HG02840 (cell line): Measurements from ENCODE around the gene PCBP3.
"Not testable (repeated sequence)": the region's sequence is repeated elsewhere in the genome, so short reads cannot be mapped to it uniquely, and the experiment has no call there.

Source experiments
- ATAC-seq: cut with Tn5 transposase; IDR thresholded peaks from one replicate; pipeline ENCODE4 v1.9.1; 2021; ENCODE audit warnings: mild to moderate bottlenecking, moderate library complexity, moderate number of reproducible peaks; ENCODE audit not compliant: unreplicated experiment, low FRiP score

The PCBP3 gene

GRCh38 chr21:45661913-45662622 lies 18.5 kb downstream of the PCBP3 start:
- ATAC-seq: not testable (repeated sequence)

- not testable (repeated sequence) for ATAC-seq
Measured at GRCh38 chr21:45662623-45663245, 19.2 kb downstream of the PCBP3 start.

- ATAC-seq: no peak
Measured at GRCh38 chr21:45669382-45669781, 25.9 kb downstream of the PCBP3 start.

- ATAC-seq: no peak
Measured at GRCh38 chr21:45670731-45671130, 27.2 kb downstream of the PCBP3 start.

GRCh38 chr21:45678790-45679189 lies 35.3 kb downstream of the PCBP3 start:
- not testable (repeated sequence) for ATAC-seq

- no peak for ATAC-seq
Measured at GRCh38 chr21:45680215-45680614, 36.7 kb downstream of the PCBP3 start.

- no peak for ATAC-seq
Measured at GRCh38 chr21:45695086-45695485, 51.6 kb downstream of the PCBP3 start.

- no peak for ATAC-seq
Measured at GRCh38 chr21:45698493-45699184, 55.1 kb downstream of the PCBP3 start.

GRCh38 chr21:45699251-45699942 lies 55.9 kb downstream of the PCBP3 start:
- no peak for ATAC-seq

GRCh38 chr21:45699966-45700365 lies 56.4 kb downstream of the PCBP3 start:
- ATAC-seq: no peak

- no peak for ATAC-seq
Measured at GRCh38 chr21:45700461-45700860, 56.9 kb downstream of the PCBP3 start.

GRCh38 chr21:45704311-45705108 lies 61.0 kb downstream of the PCBP3 start:
- ATAC-seq: no peak

GRCh38 chr21:45706299-45706698 lies 62.8 kb downstream of the PCBP3 start:
- ATAC-seq: no peak

- no peak for ATAC-seq
Measured at GRCh38 chr21:45709173-45709572, 65.6 kb downstream of the PCBP3 start.

GRCh38 chr21:45709696-45710268 lies 66.3 kb downstream of the PCBP3 start:
- ATAC-seq: no peak

GRCh38 chr21:45710306-45710705 lies 66.8 kb downstream of the PCBP3 start:
- ATAC-seq: not testable (repeated sequence)

- ATAC-seq: no peak
Measured at GRCh38 chr21:45713613-45714012, 70.1 kb downstream of the PCBP3 start.

GRCh38 chr21:45715441-45715840 lies 71.9 kb downstream of the PCBP3 start:
- no peak for ATAC-seq

- no peak for ATAC-seq
Measured at GRCh38 chr21:45718413-45718812, 74.9 kb downstream of the PCBP3 start.
